Measurements from ENCODE around the gene RPL18.

RPL18 gene

DNA sequence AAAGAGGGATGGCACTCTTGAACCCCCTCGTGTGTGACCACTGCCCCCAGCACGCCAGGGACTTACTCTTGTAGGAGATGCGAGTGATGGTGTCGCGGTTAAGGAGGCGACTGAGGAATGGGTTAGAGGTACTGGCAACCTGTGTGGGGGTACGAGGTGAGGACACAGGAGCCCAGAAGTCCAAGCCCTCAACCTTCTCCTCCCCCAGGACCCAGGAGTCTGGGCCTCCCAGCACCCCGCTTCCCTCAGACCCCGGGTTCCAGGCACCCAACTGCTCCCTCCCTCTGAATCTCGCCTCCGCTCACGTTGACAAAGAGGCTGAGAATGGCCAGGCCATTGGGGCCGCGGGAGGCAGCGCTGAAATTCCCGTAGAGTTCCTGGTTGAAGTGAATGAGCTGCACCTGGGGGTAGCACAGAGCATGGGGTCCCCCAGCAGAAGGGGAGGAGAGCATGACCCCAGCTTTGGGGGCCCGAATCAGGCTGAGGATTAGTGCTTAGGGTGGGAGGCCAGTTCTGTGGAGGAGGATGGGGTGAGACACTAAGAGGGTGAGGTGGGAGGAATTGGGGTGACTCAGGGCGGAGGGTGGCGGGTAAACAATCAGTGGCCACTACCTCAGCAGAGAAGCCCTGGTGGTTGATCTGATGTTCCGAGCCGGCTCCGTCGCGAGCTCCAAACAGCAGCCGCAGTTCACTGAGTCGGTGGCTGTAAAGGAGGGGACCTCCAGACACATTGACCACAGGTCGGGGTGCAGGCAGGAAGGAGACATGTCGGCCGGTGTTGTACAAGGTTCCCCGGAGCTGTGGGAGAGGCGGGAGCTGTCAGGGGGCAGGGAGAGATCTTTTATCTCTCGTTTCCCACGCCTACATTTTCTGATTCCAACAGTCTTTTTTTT lies 20.8 kb upstream of the RPL18 start:
- peak overlapping the region; percentile 39 for H3K9ac ChIP-seq (ENCODE audit: low read length)
- H3K9me3 ChIP-seq (ENCODE audit: control insufficient read depth, low read length), result no peaks in the 10 kb centered on the region
- no peak overlapping the region for H3K4me3 ChIP-seq (ENCODE audit: low read length)
- no peaks in the 10 kb centered on the region for H3K36me3 ChIP-seq (ENCODE audit: control insufficient read depth, insufficient read depth, low read length)
- H3K4me1 ChIP-seq (ENCODE audit: control insufficient read depth, insufficient read depth, low read length), result peaks cover 29% of the 10 kb centered on the region
- H3K27me3 ChIP-seq (ENCODE audit: control insufficient read depth, insufficient read depth, low read length), result no peaks in the 10 kb centered on the region

- Histone ChIP-seq H3K4me1 (ENCODE audit: control insufficient read depth, insufficient read depth, low read length) (peaks cover 30% of the 10 kb centered on the region), H3K9ac (ENCODE audit: low read length) (peak overlapping the region; percentile 92), H3K36me3 (ENCODE audit: control insufficient read depth, insufficient read depth, low read length) (no peaks in the 10 kb centered on the region), H3K4me3 (ENCODE audit: low read length) (peak overlapping the region; percentile 5), H3K27me3 (ENCODE audit: control insufficient read depth, insufficient read depth, low read length) (no peaks in the 10 kb centered on the region), H3K9me3 (ENCODE audit: control insufficient read depth, low read length) (no peaks in the 10 kb centered on the region)
These were observed 19.9 kb upstream of the RPL18 start for GRCh38 chr19:48638831-48639381.

DNA sequence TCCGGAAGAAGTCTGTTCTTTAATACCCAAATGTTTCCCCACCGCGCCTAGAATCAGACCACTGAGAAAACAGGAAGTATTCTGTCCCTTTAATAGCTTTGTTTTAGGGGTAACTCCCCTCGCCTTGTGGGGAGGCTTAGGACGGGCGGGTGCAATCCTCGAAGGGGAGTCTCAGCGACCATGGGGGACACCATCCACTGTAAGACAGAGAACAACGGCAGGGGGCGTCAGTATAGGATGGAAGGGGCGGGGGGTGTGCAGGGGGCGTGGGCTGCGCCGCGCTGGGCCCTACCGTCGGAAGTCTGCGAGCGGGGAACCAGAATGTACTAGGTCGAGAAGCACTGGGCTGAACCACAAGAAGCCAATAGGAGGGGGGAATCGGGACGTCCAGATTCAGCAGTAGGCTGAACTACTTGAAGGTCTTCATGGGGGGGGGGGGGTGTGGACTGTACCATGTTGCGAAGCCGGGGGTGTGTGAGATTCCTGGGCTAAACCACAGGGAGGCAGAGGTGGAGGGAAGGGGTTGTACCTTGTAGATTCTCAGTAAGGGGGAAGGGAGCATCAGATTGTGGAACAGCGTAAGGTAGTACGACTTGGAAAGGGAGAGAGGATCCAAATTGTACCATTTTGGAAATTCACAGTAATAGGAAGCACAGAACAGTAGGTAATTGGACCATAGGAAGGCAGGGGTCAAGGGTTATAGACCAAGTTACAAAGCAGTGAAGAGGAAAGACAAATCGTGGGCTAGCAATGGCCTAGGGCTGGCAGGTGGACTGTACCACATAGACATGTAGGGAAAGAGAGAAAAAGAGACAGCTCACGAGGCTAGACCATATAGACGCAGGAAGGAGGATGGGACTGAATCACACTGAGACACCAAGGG lies 19.2 kb upstream of the RPL18 start:
- no peaks in the 10 kb centered on the region for H3K9me3 ChIP-seq (ENCODE audit: control insufficient read depth, low read length)
- H3K4me3 ChIP-seq (ENCODE audit: low read length), result peak overlapping the region; percentile 85
- H3K36me3 ChIP-seq (ENCODE audit: control insufficient read depth, insufficient read depth, low read length), result peaks cover under 1% of the 10 kb centered on the region
- peak overlapping the region; percentile 92 for H3K9ac ChIP-seq (ENCODE audit: low read length)
- H3K4me1 ChIP-seq (ENCODE audit: control insufficient read depth, insufficient read depth, low read length), result peaks cover 37% of the 10 kb centered on the region
- H3K27me3 ChIP-seq (ENCODE audit: control insufficient read depth, insufficient read depth, low read length), result no peaks in the 10 kb centered on the region

DNA sequence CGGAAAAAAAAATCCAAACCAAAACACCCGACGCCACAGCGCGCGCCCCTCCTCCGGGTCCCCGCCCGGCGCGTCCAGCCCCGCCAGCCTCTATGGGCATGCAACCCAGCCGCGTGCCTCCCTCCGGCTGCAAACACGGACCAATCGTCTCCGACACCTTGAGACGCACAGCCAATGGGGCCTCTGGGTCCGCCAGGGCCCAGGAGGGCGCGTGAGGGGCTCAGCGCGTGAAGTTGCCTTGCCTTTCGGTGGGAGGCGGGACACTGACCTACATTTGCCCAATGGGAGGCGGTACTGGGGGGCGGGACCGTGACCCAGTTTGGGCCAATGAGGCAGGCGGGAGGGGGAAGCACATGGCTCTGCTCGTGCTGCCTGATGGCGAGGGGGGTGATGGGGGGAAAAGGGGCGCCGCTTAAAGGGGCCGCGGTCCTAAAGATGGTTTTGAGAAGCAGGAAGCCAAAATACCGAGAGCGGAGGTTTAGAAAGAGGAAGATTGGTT lies 18.5 kb upstream of the RPL18 start:
- Histone ChIP-seq H3K27me3 (ENCODE audit: control insufficient read depth, insufficient read depth, low read length) (no peaks in the 10 kb centered on the region), H3K4me3 (ENCODE audit: low read length) (peak overlapping the region; percentile 85), H3K36me3 (ENCODE audit: control insufficient read depth, insufficient read depth, low read length) (peaks cover 3% of the 10 kb centered on the region), H3K9ac (ENCODE audit: low read length) (peak overlapping the region; percentile 92), H3K4me1 (ENCODE audit: control insufficient read depth, insufficient read depth, low read length) (peaks cover 44% of the 10 kb centered on the region), H3K9me3 (ENCODE audit: control insufficient read depth, low read length) (no peaks in the 10 kb centered on the region)

GRCh38 chr19:48636859-48637448 lies 18.0 kb upstream of the RPL18 start, which contains the start of gene DBP:
DBP (minus strand) TSS chr19:48637379; CDS start chr19:48636994, 385 bp downstream.
- Histone ChIP-seq H3K9me3 (ENCODE audit: control insufficient read depth, low read length) (no peaks in the 10 kb centered on the region), H3K9ac (ENCODE audit: low read length) (peak within 1 kb of the TSS; percentile 92), H3K27me3 (ENCODE audit: control insufficient read depth, insufficient read depth, low read length) (no peaks in the 10 kb centered on the region), H3K4me3 (ENCODE audit: low read length) (peak within 1 kb of the TSS; percentile 85), H3K4me1 (ENCODE audit: control insufficient read depth, insufficient read depth, low read length) (peaks cover 46% of the 10 kb centered on the region), H3K36me3 (ENCODE audit: control insufficient read depth, insufficient read depth, low read length) (peaks cover 3% of the 10 kb centered on the region)

GRCh38 chr19:48635966-48636858 lies 17.2 kb upstream of the RPL18 start:
- Histone ChIP-seq H3K9ac (ENCODE audit: low read length) (peak overlapping the region; percentile 80), H3K27me3 (ENCODE audit: control insufficient read depth, insufficient read depth, low read length) (no peaks in the 10 kb centered on the region), H3K36me3 (ENCODE audit: control insufficient read depth, insufficient read depth, low read length) (peaks cover 3% of the 10 kb centered on the region), H3K4me1 (ENCODE audit: control insufficient read depth, insufficient read depth, low read length) (peaks cover 51% of the 10 kb centered on the region), H3K4me3 (ENCODE audit: low read length) (peak overlapping the region; percentile 44), H3K9me3 (ENCODE audit: control insufficient read depth, low read length) (no peaks in the 10 kb centered on the region)

DNA sequence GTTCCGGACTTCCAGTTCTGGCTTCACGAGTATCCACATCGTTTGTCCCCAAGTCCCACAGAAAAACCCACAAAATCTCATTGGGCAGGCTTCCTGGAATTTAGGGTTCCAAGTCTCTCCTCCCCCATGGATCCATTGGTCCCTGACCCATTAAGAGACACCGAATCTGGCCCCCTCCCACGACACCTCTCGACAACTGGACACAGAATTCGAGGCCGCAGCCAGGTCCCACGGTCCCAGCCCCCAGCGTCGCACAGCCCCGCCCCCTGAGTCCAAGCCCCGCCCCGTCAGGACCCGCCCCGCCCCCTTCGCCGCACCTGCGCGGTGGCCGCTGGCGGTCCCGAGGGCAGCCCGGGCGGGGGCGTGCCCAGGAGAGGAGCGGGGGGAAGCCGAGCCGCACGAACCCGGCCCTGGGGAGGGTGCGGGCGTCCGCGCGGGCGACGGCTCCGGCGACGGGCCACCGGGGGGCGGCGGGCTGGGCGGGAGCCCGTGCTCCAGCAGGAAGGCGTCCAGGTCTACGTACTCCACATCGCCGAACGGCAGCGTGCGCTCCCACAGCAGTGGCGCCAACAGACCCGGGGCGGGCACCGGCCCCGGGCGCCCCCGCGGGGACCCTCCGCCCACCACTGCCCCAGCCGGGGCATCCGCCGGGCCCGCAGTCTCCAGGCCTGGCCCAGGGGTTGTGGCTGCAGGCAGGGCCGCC lies 16.4 kb upstream of the RPL18 start:
- Histone ChIP-seq H3K27me3 (ENCODE audit: control insufficient read depth, insufficient read depth, low read length) (no peaks in the 10 kb centered on the region), H3K4me1 (ENCODE audit: control insufficient read depth, insufficient read depth, low read length) (peaks cover 59% of the 10 kb centered on the region), H3K4me3 (ENCODE audit: low read length) (peak overlapping the region; percentile 44), H3K9me3 (ENCODE audit: control insufficient read depth, low read length) (no peaks in the 10 kb centered on the region), H3K36me3 (ENCODE audit: control insufficient read depth, insufficient read depth, low read length) (peaks cover 3% of the 10 kb centered on the region), H3K9ac (ENCODE audit: low read length) (peak overlapping the region; percentile 80)

GRCh38 chr19:48634424-48635262 lies 15.7 kb upstream of the RPL18 start:
- no peaks in the 10 kb centered on the region for H3K27me3 ChIP-seq (ENCODE audit: control insufficient read depth, insufficient read depth, low read length)
- no peaks in the 10 kb centered on the region for H3K9me3 ChIP-seq (ENCODE audit: control insufficient read depth, low read length)
- H3K9ac ChIP-seq (ENCODE audit: low read length), result peak overlapping the region; percentile 49
- H3K36me3 ChIP-seq (ENCODE audit: control insufficient read depth, insufficient read depth, low read length), result peaks cover 3% of the 10 kb centered on the region
- peak overlapping the region; percentile 12 for H3K4me3 ChIP-seq (ENCODE audit: low read length)
- H3K4me1 ChIP-seq (ENCODE audit: control insufficient read depth, insufficient read depth, low read length), result peaks cover 63% of the 10 kb centered on the region

DNA sequence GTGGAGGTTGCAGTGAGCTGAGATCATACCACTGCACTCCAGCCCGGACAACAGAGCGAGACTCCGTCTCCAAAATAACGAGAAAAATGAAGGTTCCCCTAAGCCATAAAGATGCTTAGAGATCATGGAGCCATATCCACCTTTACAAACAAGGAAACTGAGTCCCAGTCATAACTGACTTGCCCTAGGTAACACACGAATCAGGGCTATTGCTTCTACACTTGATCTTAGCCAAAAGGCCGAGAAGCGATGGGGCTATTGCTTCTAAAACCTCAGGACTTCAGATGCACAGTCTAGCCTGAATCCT lies 15.0 kb upstream of the RPL18 start:
- Histone ChIP-seq H3K27me3 (ENCODE audit: control insufficient read depth, insufficient read depth, low read length) (no peaks in the 10 kb centered on the region), H3K36me3 (ENCODE audit: control insufficient read depth, insufficient read depth, low read length) (peaks cover 3% of the 10 kb centered on the region), H3K4me3 (ENCODE audit: low read length) (peak overlapping the region; percentile 12), H3K9me3 (ENCODE audit: control insufficient read depth, low read length) (no peaks in the 10 kb centered on the region), H3K4me1 (ENCODE audit: control insufficient read depth, insufficient read depth, low read length) (peaks cover 66% of the 10 kb centered on the region), H3K9ac (ENCODE audit: low read length) (peak overlapping the region; percentile 10)

All from mucosa of stomach (tissue), 1 donor.